ENCODE measurements around the gene CD36.

- TF ChIP-seq POLR2A (IDR thresholded peaks at IDR 0.05) (no peak), CTCF (IDR thresholded peaks at IDR 0.05) (no peak), POLR2AphosphoS5 (IDR thresholded peaks at IDR 0.05) (no peak)
Measured at GRCh38 chr7:80720146-80720545, 81.7 kb downstream of the CD36 start.

Measured in upper lobe of left lung (tissue), 4 donors.